Measurements from ENCODE around the gene PTGDR2.

PTGDR2 gene

GRCh38 chr11:60803273-60803936 is 52.3 kb downstream of the PTGDR2 start:
- no peak for DNase-seq

DNA sequence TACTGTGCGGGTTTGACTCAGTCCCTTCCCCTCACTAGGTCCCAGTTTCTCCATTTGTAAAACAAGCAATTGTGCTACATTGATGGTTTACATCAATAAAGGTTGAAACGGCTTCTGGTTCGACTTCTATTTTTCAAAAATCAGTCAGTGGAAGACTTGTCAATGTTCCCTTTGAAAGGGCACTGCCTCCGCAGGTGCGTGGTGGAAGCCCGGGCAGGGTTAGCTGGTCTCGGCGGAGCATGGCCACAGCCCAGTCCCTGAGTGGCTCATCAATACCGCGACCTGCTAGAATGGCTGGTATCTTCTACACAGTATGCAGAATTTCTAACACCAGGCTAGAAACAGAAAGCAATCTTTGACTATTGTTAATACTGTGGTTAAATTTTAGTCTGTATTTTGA is 54.6 kb downstream of the PTGDR2 start:
- no peak for DNase-seq

All from activated CD8-positive, alpha-beta memory T cell treated with anti-CD3 and anti-CD28 coated beads, Interleukin-2, amount 50 U/mL, for 48 hours (primary cell).